ENCODE results near the gene KLHL14.

The KLHL14 gene

DNA sequence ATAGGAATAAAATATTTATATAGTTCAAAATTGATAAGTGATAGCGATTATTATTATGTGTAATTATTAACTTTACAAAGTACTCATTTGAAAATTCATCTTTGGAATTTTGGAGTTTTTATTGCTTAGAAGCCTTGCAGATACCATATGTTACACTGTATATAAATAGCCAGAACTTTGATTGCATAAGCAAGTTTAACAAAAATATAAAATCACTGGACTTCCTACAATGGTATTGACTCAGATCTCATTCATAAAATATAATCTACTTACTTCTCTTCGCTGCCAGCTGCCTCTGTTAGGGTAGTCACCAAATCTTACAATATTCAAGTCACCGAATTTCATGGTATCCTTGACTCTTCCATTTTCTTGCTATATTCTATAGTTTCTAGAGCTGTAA lies 22.5 kb downstream of the KLHL14 start:
- no peak for DNase-seq (ENCODE audit: low read depth)
- no peak overlapping the region for H3K4me3 ChIP-seq (ENCODE audit: low read depth, low read length)
- TF ChIP-seq, protein P1, sequence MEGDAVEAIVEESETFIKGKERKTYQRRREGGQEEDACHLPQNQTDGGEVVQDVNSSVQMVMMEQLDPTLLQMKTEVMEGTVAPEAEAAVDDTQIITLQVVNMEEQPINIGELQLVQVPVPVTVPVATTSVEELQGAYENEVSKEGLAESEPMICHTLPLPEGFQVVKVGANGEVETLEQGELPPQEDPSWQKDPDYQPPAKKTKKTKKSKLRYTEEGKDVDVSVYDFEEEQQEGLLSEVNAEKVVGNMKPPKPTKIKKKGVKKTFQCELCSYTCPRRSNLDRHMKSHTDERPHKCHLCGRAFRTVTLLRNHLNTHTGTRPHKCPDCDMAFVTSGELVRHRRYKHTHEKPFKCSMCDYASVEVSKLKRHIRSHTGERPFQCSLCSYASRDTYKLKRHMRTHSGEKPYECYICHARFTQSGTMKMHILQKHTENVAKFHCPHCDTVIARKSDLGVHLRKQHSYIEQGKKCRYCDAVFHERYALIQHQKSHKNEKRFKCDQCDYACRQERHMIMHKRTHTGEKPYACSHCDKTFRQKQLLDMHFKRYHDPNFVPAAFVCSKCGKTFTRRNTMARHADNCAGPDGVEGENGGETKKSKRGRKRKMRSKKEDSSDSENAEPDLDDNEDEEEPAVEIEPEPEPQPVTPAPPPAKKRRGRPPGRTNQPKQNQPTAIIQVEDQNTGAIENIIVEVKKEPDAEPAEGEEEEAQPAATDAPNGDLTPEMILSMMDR (IDR thresholded peaks at IDR 0.05; ENCODE audit: control insufficient read depth, extremely low read depth, insufficient read depth): no peak

GRCh38 chr18:32749809-32750208 lies 23.0 kb downstream of the KLHL14 start:
- no peak overlapping the region for H3K4me3 ChIP-seq (ENCODE audit: low read depth, low read length)
- TF ChIP-seq, protein P1 (IDR thresholded peaks at IDR 0.05; ENCODE audit: control insufficient read depth, extremely low read depth, insufficient read depth): no peak
- no peak for DNase-seq (ENCODE audit: low read depth)

- TF ChIP-seq, protein P1 (IDR thresholded peaks at IDR 0.05; ENCODE audit: control insufficient read depth, extremely low read depth, insufficient read depth): no peak
- no peak overlapping the region for H3K4me3 ChIP-seq (ENCODE audit: low read depth, low read length)
- DNase-seq (ENCODE audit: low read depth): no peak
Observed at GRCh38 chr18:32742579-32742978, 30.2 kb downstream of the KLHL14 start.

DNA sequence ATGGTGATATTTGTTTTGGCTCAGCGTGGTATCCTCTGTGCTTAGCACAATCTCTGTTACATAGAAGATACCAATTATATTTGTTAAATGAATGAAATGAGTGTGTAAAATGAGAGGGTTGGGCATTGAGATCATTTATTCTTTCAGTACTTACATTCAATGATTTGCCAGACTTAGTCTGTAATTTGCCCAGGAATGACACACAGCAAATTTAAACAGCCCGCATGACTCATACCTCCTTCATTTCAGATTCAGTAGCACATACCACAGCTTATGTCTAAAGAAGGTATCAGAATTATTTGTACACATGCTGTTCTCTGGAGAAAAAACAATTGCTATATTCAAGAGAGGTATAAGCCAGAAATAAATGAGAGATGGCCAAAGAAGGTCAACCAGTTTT lies 37.0 kb downstream of the KLHL14 start:
- TF ChIP-seq, protein P1 (IDR thresholded peaks at IDR 0.05; ENCODE audit: control insufficient read depth, extremely low read depth, insufficient read depth): no peak
- no peak for DNase-seq (ENCODE audit: low read depth)
- H3K4me3 ChIP-seq (ENCODE audit: low read depth, low read length): no peak overlapping the region

- TF ChIP-seq, protein P1 (IDR thresholded peaks at IDR 0.05; ENCODE audit: control insufficient read depth, extremely low read depth, insufficient read depth): no peak
- no peak overlapping the region for H3K4me3 ChIP-seq (ENCODE audit: low read depth, low read length)
- DNase-seq (ENCODE audit: low read depth): no peak
Observed at GRCh38 chr18:32734442-32734841, 38.4 kb downstream of the KLHL14 start.

- no peak overlapping the region for H3K4me3 ChIP-seq (ENCODE audit: low read depth, low read length)
- DNase-seq (ENCODE audit: low read depth): no peak
- TF ChIP-seq, protein P1 (IDR thresholded peaks at IDR 0.05; ENCODE audit: control insufficient read depth, extremely low read depth, insufficient read depth): no peak
Observed at GRCh38 chr18:32732165-32732564, 40.7 kb downstream of the KLHL14 start.

- no peak for DNase-seq (ENCODE audit: low read depth)
- H3K4me3 ChIP-seq (ENCODE audit: low read depth, low read length): peak overlapping the region; percentile 59
Observed at GRCh38 chr18:32730620-32731091, 42.2 kb downstream of the KLHL14 start.

More at GRCh38 chr18:32730620-32731091, 42.2 kb downstream of the KLHL14 start:
- TF ChIP-seq, protein P1 (IDR thresholded peaks at IDR 0.05; ENCODE audit: control insufficient read depth, extremely low read depth, insufficient read depth): no peak

All from LNCaP clone FGC (cell line).